MG63 (cell line): Measurements from ENCODE around the gene PCK2. TPM values are rescaled to one million over a fixed set of nuclear protein-coding genes. Genes with fewer than 3 reads are reported as not detected.
A peak's percentile ranks its signal among the peaks of the same experiment; 100 is the strongest.

Experiments used
- DNase-seq: peaks from one replicate; pipeline ENCODE4 v3.0.0-alpha.2; 2020
- H3K27me3 ChIP-seq: fragments of 250-450 bp; sonication (Bioruptor Pico); 2 replicates; pipeline ENCODE4 v1.5.1; 2020; ENCODE audit warnings: mild to moderate bottlenecking, moderate library complexity
- H3K36me3 ChIP-seq: fragments of 250-450 bp; sonication (Bioruptor Pico); 2 replicates; pipeline ENCODE4 v1.5.1; 2020; ENCODE audit warnings: mild to moderate bottlenecking, moderate library complexity
- H3K4me3 ChIP-seq: fragments of 250-450 bp; sonication (Bioruptor Pico); 2 replicates; pipeline ENCODE4 v1.5.1; 2020; ENCODE audit warnings: mild to moderate bottlenecking, moderate library complexity
- H3K9me3 ChIP-seq: fragments of 250-450 bp; sonication (Bioruptor Pico); 2 replicates; pipeline ENCODE4 v1.5.1; 2020; ENCODE audit warnings: mild to moderate bottlenecking, moderate library complexity
- total RNA-seq: library from RNA; depleted of rRNA; stranded (reverse); fragments of >200 nt; shearing (Covaris generic); gene quantifications from 2 replicates; pipeline ENCODE4 v1.2.3, GENCODE V29; 2014; ENCODE audit warnings: low replicate concordance

PCK2 gene
- total RNA-seq, 1 experiment from 2014 or later = 27.5 TPM

DNA sequence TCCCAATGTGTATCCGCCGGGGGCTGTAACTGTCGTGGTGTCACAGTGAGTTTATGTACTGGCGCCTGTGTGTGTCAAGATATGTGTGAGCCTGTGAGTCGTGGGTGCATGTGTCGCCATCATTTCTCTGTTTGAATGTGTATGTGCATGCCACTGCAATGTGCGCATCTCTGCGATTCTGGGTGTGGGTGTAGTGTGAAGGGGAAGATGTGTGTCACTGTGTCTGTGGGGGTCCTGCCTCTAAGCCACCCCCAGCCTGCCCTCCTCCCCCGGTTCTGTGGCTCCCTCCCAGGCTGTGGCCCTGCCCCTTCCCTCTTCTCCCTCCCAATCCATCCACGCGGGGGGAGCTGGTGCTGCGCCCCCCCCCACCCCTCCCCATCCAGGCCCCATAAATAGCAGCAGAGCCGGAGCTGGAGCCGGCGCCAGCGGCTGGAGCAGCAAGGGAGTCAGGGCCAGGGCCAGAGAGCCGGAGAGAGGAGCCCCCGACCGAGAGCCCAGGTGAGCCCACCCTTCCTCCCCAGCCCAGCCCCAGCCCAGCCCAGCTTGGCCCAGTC, 22.9 kb upstream of the PCK2 start, which contains the start of gene CPNE6:
Gene CPNE6, plus strand, starts transcription at position 419 of the 554 bp plus-strand sequence. CDS start 1,375 bp downstream, outside the sequence.
- no peaks in the 10 kb centered on the region for H3K9me3 ChIP-seq
- no peaks in the 10 kb centered on the region for H3K36me3 ChIP-seq
- no peak for DNase-seq
- no peak within 1 kb of the TSS for H3K4me3 ChIP-seq
- no peaks in the 10 kb centered on the region for H3K27me3 ChIP-seq

DNA sequence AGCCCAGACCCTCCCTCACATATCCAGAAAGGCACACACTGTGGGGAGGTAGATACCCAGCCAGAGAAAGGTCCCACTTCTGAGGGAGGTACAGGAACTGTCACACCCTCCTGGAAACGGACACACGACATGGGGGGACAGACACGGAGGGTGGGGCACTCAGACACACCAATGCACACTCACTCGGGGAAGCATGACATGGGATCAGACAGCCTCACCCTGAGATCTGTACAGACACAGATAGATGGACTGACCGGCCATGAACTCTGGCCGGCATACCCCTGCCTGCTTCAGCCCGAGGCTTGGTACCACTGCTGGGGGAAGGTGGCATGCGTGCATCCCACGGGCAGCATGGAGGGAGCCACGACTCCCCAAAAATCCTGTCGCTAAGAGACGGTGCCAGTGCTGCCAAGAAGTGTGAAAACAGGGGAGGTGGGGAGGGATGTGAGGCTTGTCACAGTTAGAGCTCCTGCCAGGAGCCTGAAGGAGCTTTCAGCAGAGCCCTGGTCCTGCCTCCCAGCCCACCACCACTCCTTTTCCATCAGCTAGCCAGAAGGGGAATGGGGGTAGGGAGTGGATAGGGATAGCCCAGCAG, 22.2 kb upstream of the PCK2 start:
- Histone ChIP-seq H3K4me3 (no peak overlapping the region), H3K27me3 (no peaks in the 10 kb centered on the region), H3K9me3 (no peaks in the 10 kb centered on the region), H3K36me3 (no peaks in the 10 kb centered on the region)
- DNase-seq = no peak

DNA sequence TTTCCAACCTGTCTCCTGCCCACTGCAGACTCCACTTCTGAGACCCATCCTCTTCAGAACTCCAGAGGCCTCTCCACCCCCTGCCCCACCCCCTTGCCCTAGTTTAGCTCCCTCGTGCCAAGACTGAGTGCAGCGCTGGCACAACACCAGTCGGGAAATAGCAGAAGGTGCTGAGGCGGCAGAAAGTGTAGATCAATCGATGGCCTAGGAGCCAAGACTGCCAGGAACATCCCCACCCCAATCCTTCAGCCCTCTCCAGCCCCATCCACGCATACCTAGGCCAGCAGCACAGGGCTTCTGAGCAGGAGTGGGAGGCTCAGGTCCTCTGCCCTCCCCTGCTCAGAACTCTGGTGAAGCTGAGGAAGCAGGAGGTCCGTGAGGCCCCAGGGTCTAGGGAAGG, 21.7 kb upstream of the PCK2 start:
- no peak for DNase-seq
- no peaks in the 10 kb centered on the region for H3K27me3 ChIP-seq
- no peaks in the 10 kb centered on the region for H3K36me3 ChIP-seq
- H3K4me3 ChIP-seq = no peak overlapping the region
- no peaks in the 10 kb centered on the region for H3K9me3 ChIP-seq

DNA sequence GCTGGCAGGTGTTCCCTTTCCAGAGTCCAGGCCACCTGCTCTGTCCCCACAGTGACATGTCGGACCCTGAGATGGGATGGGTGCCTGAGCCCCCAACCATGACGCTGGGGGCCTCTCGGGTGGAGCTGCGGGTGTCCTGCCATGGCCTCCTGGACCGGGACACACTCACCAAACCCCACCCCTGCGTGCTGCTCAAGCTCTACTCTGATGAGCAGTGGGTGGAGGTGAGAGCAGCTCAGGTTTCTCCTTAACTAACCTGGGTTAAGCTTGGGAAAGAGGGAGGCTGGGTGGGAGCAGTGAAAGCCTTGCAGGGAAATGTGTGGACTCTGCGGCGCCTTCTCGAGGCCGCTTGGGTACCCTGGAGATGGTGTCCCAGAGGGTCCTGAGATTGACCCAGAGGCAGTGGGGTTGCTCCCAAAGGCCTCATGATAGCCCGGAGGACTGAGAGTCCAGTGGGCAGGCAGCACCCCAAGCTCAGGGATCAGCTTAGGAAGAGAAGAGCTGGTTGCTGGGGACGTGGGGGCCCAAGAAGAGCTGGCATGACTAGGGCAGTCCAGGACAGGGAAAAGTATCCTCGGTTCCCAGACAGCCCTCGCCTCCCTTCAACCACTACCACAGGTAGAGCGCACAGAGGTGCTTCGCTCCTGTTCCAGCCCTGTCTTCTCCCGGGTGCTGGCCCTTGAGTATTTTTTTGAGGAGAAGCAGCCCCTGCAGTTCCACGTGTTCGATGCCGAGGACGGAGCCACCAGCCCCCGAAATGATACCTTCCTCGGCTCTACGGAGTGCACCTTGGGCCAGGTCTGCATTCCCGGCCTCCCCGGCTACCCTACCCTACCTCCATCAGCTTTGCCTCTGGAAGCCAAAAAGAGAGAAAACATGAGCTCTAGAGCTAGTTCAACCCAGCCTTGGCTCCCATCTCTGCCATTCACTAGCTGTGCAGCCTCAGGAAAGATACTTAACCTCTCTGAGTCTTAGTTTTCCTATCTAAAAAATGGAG, 20.9 kb upstream of the PCK2 start:
- Histone ChIP-seq H3K9me3 (no peaks in the 10 kb centered on the region), H3K36me3 (no peaks in the 10 kb centered on the region), H3K4me3 (no peak overlapping the region), H3K27me3 (no peaks in the 10 kb centered on the region)
- no peak for DNase-seq

DNA sequence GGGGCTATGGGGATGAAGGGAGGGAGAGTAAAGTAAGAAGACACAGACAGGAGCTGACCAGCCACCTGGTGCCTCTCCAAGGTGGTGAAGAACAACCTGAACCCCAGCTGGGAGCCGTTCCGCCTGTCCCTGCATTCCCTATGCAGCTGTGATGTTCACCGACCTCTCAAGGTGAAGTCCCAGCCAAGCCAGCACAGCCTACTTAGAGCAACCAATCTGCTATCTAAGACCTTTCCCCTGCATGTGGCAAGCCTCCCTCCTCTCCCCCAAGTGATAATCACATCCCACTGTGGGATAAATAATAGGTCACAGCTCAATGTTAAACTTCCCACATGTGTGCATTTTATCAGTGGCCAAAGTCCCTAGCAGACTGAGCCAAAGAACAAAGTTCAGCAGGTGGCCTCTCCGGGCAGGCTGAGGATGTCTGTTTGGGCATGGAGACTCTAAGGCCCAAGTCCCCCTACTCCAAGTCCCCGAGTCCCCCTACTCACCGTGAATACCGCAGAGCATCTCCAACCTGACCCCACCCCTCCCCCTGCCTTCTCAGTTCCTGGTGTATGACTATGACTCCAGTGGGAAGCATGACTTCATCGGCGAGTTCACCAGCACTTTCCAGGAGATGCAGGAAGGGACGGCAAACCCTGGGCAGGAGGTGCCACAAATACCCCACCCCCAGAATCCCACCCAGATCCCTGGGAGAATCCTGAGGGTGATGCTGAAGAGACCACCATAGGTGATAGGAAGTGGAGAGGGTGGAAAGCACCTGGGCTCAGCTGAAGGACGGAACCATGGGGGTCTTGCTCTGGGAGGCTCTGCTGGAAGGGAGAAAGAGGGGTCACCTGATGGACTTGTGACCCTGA, 19.3 kb upstream of the PCK2 start:
- no peaks in the 10 kb centered on the region for H3K27me3 ChIP-seq
- no peaks in the 10 kb centered on the region for H3K9me3 ChIP-seq
- H3K4me3 ChIP-seq = no peak overlapping the region
- no peak for DNase-seq
- H3K36me3 ChIP-seq = no peaks in the 10 kb centered on the region

DNA sequence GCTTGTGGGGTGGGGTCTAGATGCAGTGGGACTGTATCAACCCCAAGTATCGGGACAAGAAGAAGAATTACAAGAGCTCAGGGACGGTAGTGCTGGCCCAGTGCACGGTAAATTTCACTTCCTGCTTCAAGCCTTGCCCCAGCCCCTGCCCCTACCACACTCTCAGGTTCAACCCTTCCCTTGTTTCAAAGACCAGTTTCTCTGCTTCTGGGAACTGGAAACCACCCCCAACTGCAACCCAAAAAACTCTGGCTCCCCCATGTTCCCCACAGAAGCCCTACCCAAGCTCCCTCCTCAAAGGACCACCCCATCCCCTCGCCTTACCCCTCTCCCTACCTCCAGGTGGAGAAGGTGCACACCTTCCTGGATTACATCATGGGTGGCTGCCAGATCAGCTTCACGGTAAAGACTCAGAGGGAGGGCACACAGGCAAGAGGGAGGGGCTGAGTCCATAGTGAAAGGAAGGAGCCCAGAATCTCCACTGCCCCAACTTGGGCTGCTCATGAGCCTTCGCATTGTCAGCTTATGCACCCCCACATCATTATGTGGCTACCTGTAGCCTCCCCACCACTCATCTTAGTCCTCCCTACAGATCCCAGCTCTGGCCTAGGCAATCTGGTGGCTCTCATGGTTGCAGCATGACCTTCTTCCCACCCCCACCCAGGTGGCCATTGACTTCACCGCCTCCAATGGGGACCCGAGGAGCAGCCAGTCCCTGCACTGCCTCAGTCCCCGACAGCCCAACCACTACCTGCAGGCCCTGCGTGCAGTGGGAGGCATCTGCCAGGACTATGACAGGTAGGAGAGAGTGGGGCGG, 18.4 kb upstream of the PCK2 start:
- DNase-seq = no peak

DNA sequence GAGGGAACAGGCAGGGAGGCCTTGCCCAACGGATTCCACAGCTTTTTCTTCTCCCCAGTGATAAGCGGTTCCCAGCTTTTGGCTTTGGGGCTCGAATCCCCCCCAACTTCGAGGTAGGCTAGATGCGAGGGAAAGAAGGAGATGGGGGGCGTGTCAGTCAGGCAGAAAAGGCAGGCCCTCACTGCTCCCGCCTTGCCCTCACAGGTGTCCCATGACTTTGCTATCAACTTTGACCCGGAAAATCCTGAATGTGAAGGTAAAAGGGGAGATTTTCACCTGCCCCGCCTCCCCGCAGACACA, 17.9 kb upstream of the PCK2 start:
- H3K9me3 ChIP-seq = no peaks in the 10 kb centered on the region
- H3K4me3 ChIP-seq = no peak overlapping the region
- no peaks in the 10 kb centered on the region for H3K36me3 ChIP-seq
- no peak for DNase-seq
- H3K27me3 ChIP-seq = no peaks in the 10 kb centered on the region

More for the DNA sequence above, 18.4 kb upstream of the PCK2 start:
- Histone ChIP-seq H3K4me3 (no peak overlapping the region), H3K27me3 (no peaks in the 10 kb centered on the region), H3K36me3 (no peaks in the 10 kb centered on the region), H3K9me3 (no peaks in the 10 kb centered on the region)

DNA sequence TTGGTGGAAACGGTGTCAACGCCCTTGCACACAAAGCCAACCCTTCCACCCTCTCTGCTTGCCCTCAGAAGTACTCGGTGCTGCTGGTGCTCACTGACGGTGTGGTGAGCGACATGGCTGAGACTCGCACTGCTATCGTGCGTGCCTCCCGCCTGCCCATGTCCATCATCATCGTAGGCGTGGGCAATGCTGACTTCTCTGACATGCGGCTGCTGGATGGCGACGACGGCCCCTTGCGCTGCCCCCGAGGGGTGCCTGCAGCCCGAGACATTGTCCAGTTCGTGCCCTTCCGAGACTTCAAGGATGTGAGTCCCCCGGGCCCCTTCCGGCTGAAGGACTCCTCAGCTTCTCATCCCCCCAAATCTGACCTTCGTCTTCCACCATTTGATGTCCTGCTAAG, 17.0 kb upstream of the PCK2 start:
- Histone ChIP-seq H3K4me3 (no peak overlapping the region), H3K36me3 (no peaks in the 10 kb centered on the region), H3K9me3 (no peaks in the 10 kb centered on the region), H3K27me3 (no peaks in the 10 kb centered on the region)
- DNase-seq = no peak

DNA sequence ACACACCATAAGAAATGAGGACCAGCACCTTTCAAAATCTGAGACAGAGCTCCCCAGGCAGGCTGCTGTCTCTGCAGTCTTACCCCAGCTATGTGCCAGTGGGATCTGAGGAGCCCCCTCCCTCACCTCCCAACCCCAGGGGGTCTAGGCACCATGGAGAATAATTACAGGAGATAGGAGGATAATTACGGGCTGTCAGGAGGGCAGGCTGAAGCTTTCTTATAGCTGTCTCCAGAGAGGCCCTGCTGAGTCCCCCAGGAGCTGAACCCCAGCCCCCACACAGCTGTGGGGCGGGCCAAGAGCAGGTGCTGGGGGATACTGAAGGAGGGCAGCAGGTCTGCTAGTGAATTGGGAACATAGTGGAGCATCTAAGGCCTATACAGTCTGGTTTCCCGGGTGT, 16.0 kb upstream of the PCK2 start:
- H3K36me3 ChIP-seq = no peaks in the 10 kb centered on the region
- DNase-seq = no peak
- no peaks in the 10 kb centered on the region for H3K27me3 ChIP-seq
- H3K4me3 ChIP-seq = no peak overlapping the region
- no peaks in the 10 kb centered on the region for H3K9me3 ChIP-seq

DNA sequence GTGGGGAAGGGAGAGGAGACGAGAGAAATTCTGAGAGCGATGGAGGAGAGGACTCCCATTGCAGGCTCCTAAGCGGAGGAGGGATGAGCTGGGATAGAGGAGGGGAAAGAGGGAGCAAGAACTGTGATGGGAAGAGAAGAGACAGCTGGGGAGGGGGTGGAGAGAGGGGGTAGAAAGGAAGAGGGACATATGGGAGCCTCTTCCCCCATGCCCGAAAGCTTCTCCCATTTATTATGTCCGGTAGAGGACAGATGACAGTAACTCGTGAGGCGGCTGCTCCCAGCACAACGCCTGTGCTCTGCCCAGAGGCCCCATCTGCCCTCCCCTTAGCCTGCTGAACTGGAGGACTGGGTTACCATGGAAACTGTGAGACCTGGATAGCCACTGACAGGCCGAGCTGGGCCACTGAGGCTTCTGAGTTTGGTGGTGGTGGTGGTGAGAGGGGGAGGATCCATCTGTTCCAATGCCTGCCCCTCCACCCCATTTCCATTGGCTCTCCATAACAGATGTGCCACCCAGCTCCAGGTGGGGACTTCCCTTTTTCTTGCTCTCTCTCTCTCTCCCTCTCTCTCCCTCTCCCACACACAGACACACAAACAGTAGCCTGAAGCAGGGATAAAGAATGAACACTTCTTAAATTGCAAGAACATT, 14.5 kb upstream of the PCK2 start:
- no peak overlapping the region for H3K4me3 ChIP-seq
- no peaks in the 10 kb centered on the region for H3K36me3 ChIP-seq
- no peak for DNase-seq
- H3K27me3 ChIP-seq = no peaks in the 10 kb centered on the region
- H3K9me3 ChIP-seq = no peaks in the 10 kb centered on the region

DNA sequence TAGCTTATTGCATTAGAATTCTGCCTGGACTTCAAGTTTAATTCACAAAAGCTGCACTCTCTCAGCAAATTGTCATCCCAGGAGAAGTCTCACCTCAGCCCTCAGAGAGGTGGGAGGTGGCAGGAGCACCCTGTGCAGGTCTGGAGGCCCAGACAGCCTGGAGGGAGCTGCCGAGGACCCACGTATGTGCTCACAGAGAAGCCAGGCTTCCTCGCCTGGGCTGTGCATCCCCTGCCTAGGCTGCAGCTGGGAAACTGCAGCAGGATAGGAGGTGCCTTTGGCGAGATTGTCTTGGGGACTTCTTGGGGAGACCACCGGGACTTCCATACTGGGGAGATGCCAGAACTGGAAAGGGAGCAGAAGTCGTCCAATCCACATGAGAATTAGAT, 14.0 kb upstream of the PCK2 start:
- Histone ChIP-seq H3K27me3 (no peaks in the 10 kb centered on the region), H3K9me3 (no peaks in the 10 kb centered on the region), H3K36me3 (no peaks in the 10 kb centered on the region), H3K4me3 (no peak overlapping the region)
- DNase-seq = no peak

DNA sequence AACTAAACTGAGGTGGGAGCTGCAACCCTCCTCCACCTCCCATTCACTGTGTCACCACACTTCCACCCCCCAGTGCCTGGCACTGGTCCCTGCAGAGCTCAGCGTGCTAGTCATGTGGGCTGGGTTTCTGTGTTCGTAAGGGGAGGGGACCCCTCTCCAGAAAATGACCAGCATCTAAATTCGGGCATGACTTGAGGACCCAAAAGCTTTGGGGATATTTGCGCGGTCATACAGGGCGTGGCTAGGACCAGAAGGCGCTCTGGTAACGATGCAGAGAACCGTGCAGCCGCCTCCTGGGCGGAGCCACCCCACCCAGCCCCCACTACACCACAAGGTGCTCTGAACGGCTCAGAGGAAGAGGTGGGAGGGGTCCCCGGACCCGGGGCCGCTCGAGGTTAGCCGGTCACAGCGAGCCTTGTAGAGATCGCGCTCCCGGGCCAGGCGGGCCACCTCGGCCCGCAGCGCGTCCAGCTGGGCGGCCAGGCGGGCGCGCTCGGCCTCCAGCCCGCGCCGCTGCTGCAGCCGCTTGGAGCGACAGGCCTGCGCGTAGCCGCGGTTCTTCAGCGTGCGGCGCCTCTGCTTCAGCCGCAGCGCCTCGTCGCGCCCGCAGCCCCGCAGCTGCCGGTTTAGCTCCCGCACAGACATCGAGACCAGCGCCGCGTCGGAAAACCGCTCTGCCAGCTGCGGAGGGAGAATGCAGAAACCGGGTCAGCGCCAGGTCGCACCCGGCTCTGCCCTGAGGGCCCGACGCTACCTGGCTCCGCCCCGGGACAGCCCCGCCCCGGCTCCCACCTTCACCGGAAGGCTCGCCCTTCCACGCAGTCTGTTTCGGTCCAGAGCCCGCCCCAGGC, 13.0 kb upstream of the PCK2 start:
- DNase-seq = peak; percentile 38
- Histone ChIP-seq H3K9me3 (no peaks in the 10 kb centered on the region), H3K27me3 (no peaks in the 10 kb centered on the region), H3K36me3 (no peaks in the 10 kb centered on the region), H3K4me3 (peak overlapping the region; percentile 43)

DNA sequence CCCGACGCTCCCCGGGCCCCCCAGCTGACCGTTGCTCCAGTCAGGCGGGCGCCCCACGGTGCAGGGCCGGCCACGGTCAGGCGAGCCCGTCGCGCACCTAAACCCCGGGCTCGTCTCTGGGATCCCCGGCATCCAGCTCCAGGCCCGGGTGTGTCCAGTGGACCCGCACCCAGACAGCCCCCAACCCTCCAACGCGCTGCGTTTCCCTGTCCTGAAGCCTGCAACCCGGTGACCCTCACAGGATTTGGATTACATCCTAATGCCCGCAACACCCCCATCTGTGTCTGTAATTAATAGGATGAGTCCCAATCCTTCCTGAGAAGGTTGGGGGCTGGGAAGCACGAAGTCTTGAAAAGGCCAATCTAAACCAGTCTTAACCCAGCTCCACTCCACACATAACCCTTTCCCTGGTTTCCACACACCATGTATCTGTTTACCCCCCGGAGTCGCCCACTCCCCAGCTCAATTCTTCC, 12.3 kb upstream of the PCK2 start:
- Histone ChIP-seq H3K4me3 (no peak overlapping the region; the same call in 1 of the 2 replicates), H3K36me3 (no peaks in the 10 kb centered on the region), H3K9me3 (no peaks in the 10 kb centered on the region), H3K27me3 (no peaks in the 10 kb centered on the region)
- no peak for DNase-seq

DNA sequence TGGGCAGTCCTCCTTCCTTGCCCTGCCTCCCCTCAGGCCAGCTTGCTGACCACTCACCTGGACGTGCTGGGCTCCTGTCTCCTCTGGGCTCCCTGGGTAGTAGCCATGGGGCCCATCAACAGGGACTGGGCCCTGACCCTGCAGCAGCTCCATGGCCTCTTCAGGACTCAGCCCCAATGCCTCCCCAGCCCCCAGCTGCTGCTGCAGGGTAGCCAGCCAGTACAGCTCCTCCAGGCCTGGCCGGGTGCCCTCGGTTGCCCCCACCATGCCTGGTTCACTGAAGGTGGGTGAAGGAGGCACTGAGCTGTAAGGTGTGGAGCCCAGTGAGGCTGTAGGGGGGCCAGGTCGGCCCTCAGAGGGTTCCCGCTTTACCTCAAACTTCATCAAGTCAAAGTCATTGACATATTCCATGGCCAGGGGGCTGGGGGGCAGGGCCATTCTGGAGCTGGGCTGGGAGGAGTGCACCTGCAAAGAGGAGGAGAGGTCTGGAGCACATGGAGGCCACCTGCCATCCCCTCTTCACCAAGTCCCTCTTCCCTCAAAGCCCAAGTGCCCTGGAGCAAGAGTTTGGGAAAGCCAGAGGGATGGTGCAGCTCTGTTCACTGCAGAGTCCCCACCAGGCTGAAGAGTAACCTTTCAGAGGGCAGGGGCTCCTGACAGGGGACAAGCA, 11.6 kb upstream of the PCK2 start:
- DNase-seq = no peak
- Histone ChIP-seq H3K36me3 (no peaks in the 10 kb centered on the region), H3K9me3 (no peaks in the 10 kb centered on the region), H3K27me3 (no peaks in the 10 kb centered on the region), H3K4me3 (no peak overlapping the region)
